Measurements from ENCODE around the gene NACC2. TPM values are rescaled to one million over a fixed set of nuclear protein-coding genes. Genes with fewer than 3 reads are reported as not detected.

NACC2 gene
- polyA plus RNA-seq, 1 donor (not counting 4 experiments of a cell fraction or from before 2014, with no cell fraction given): 4.6 TPM

GRCh38 chr9:136044971-136045594, 50.0 kb downstream of the NACC2 start:
- no peaks in the 10 kb centered on the region for H3K4me1 ChIP-seq (ENCODE audit: control insufficient read depth, extremely low read depth, insufficient read depth, low read length)
- TF ChIP-seq CTCF (optimal IDR thresholded peaks at IDR 0.05 in 1 of 3, IDR thresholded peaks at IDR 0.05 in 1 of 3, conservative IDR thresholded peaks at IDR 0.05 in 1 of 3; ENCODE audit: extremely low read depth in 1 of 3, insufficient read depth in 2 of 3, low read length in 3 of 3) (no peak), EZH2 (IDR thresholded peaks at IDR 0.05; ENCODE audit: low read length) (no peak)
- peaks cover 9% of the 10 kb centered on the region for H4K20me1 ChIP-seq (ENCODE audit: control insufficient read depth, extremely low read depth, insufficient read depth, low read length)
- no peaks in the 10 kb centered on the region for H3K27me3 ChIP-seq (ENCODE audit: control insufficient read depth, extremely low read depth, insufficient read depth, low read length)
- no peaks in the 10 kb centered on the region for H3K9me1 ChIP-seq (ENCODE audit: control insufficient read depth, extremely low read depth, insufficient read depth, low read length)
- dilution Hi-C loops (cut with MboI; ENCODE audit: extremely low pct_ligation_motif_present, low sequenced_read_pairs): no loop called here
- H3K36me3 ChIP-seq (ENCODE audit: control insufficient read depth in 2 of 2, extremely low read depth in 1 of 2, insufficient read depth in 2 of 2, low read length in 2 of 2): peaks cover 11 to 19% of the 10 kb centered on the region in 2 experiments
- no peaks in the 10 kb centered on the region for H3K9me3 ChIP-seq (ENCODE audit: control insufficient read depth, low read depth, low read length)
- H2AFZ ChIP-seq (ENCODE audit: control insufficient read depth, low read length): no peak overlapping the region
- H3K9ac ChIP-seq (ENCODE audit: control insufficient read depth, extremely low read depth, insufficient read depth, low read length): no peak overlapping the region
- H3K4me2 ChIP-seq (ENCODE audit: control insufficient read depth, extremely low read depth, insufficient read depth, low read depth, low read length): no peak overlapping the region
- no peak for FAIRE-seq
- no peak for DNase-seq (ENCODE audit: low read depth, low spot score)
- H3K79me2 ChIP-seq (ENCODE audit: control insufficient read depth, insufficient read depth, low read length): peaks cover 51% of the 10 kb centered on the region
- no peak overlapping the region for H3K27ac ChIP-seq (ENCODE audit: control insufficient read depth, insufficient read depth, low read length)
- H3K4me3 ChIP-seq (ENCODE audit: control insufficient read depth in 2 of 3, extremely low read depth in 1 of 3, insufficient read depth in 2 of 3, low read depth in 1 of 3, low read length in 3 of 3): no peak overlapping the region

- Histone ChIP-seq H3K9ac (ENCODE audit: control insufficient read depth, extremely low read depth, insufficient read depth, low read length) (no peak overlapping the region), H4K20me1 (ENCODE audit: control insufficient read depth, extremely low read depth, insufficient read depth, low read length) (peaks cover 9% of the 10 kb centered on the region), H3K79me2 (ENCODE audit: control insufficient read depth, insufficient read depth, low read length) (peaks cover 54% of the 10 kb centered on the region), H3K9me1 (ENCODE audit: control insufficient read depth, extremely low read depth, insufficient read depth, low read length) (no peaks in the 10 kb centered on the region), H3K4me3 (ENCODE audit: control insufficient read depth in 2 of 3, extremely low read depth in 1 of 3, insufficient read depth in 2 of 3, low read depth in 1 of 3, low read length in 3 of 3) (no peak overlapping the region), H2AFZ (ENCODE audit: control insufficient read depth, low read length) (no peak overlapping the region), H3K27ac (ENCODE audit: control insufficient read depth, insufficient read depth, low read length) (no peak overlapping the region), H3K27me3 (ENCODE audit: control insufficient read depth, extremely low read depth, insufficient read depth, low read length) (no peaks in the 10 kb centered on the region), H3K9me3 (ENCODE audit: control insufficient read depth, low read depth, low read length) (peaks cover 3% of the 10 kb centered on the region), H3K4me2 (ENCODE audit: control insufficient read depth, extremely low read depth, insufficient read depth, low read depth, low read length) (no peak overlapping the region), H3K36me3 (ENCODE audit: control insufficient read depth in 2 of 2, extremely low read depth in 1 of 2, insufficient read depth in 2 of 2, low read length in 2 of 2) (peaks cover 10 to 21% of the 10 kb centered on the region in 2 experiments), H3K4me1 (ENCODE audit: control insufficient read depth, extremely low read depth, insufficient read depth, low read length) (no peaks in the 10 kb centered on the region)
- FAIRE-seq (no peak), DNase-seq (ENCODE audit: low read depth, low spot score) (no peak)
- TF ChIP-seq CTCF (optimal IDR thresholded peaks at IDR 0.05 in 1 of 3, IDR thresholded peaks at IDR 0.05 in 1 of 3, conservative IDR thresholded peaks at IDR 0.05 in 1 of 3; ENCODE audit: extremely low read depth in 1 of 3, insufficient read depth in 2 of 3, low read length in 3 of 3) (no peak), EZH2 (IDR thresholded peaks at IDR 0.05; ENCODE audit: low read length) (no peak)
- dilution Hi-C loops (cut with MboI; ENCODE audit: extremely low pct_ligation_motif_present, low sequenced_read_pairs): no loop called here
Observed at GRCh38 chr9:136044207-136044970, 50.7 kb downstream of the NACC2 start.
